ENCODE data around the gene FOXR1. TPM values are rescaled to one million over a fixed set of nuclear protein-coding genes. Genes with fewer than 3 reads are reported as not detected.

Gene FOXR1
- polyA plus RNA-seq, 1 donor from 2014 or later, result not detected

DNA sequence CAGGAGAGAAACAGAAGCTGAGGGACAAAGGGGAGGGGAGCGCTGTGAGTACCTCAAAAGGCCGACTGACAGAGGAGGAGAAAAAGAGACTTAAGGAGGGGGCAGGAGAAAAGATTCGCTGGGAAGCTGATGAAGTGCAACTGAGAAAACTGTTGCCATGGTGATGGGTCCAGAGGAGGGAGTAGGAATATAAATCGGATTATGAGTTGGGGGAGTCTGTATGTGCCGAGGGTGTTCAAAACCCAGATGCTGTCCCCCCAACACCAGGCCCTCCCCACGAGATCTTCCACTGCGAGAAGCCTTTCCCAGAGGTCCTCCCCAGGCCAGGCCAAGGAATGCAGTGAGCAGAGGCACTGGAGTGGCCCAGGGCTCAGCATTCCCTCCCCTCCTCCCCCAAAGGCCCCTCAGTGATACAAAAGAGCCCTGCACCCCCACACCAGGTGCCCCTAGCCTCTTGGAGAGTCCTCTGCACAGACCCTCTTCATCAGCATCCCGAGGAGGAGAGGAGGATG lies 32.1 kb upstream of the FOXR1 start:
- H3K9ac ChIP-seq (ENCODE audit: low read length), result peak overlapping the region; percentile 53
- H3K9me2 ChIP-seq (ENCODE audit: insufficient read depth, low read length), result no peaks in the 10 kb centered on the region
- H3K27ac ChIP-seq (ENCODE audit: low read length), result peak overlapping the region; percentile 78
- no peaks in the 10 kb centered on the region for H3K9me3 ChIP-seq (ENCODE audit: low read length)
- no peaks in the 10 kb centered on the region for H3K79me2 ChIP-seq (replicated peaks; ENCODE audit: insufficient read depth, low read length)
- H3K4me2 ChIP-seq (ENCODE audit: low read length), result peak overlapping the region; percentile 21
- no peaks in the 10 kb centered on the region for H3F3A ChIP-seq (ENCODE audit: insufficient read depth, low read length, poor library complexity, severe bottlenecking)
- peak overlapping the region; percentile 19 for H2AFZ ChIP-seq (ENCODE audit: low read depth, low read length)
- H4K20me1 ChIP-seq (ENCODE audit: insufficient read depth), result no peaks in the 10 kb centered on the region
- TF ChIP-seq SMC3 (conservative IDR thresholded peaks at IDR 0.05; ENCODE audit: poor library complexity) (peak; percentile 13), TAF1 (IDR thresholded peaks at IDR 0.05; ENCODE audit: low read depth) (no peak), EP300 (conservative IDR thresholded peaks at IDR 0.05; ENCODE audit: poor library complexity, severe bottlenecking) (no peak), POLR2AphosphoS5 (IDR thresholded peaks at IDR 0.05) (peak; percentile 50), RAD21 (conservative IDR thresholded peaks at IDR 0.05) (no peak)
- no peaks in the 10 kb centered on the region for H3K36me3 ChIP-seq (ENCODE audit: insufficient read depth, low read length)
- H3K4me3 ChIP-seq (ENCODE audit: low read length), result peak overlapping the region; percentile 48
- no peaks in the 10 kb centered on the region for H3K27me3 ChIP-seq (ENCODE audit: insufficient read depth, low read depth, low read length)

DNA sequence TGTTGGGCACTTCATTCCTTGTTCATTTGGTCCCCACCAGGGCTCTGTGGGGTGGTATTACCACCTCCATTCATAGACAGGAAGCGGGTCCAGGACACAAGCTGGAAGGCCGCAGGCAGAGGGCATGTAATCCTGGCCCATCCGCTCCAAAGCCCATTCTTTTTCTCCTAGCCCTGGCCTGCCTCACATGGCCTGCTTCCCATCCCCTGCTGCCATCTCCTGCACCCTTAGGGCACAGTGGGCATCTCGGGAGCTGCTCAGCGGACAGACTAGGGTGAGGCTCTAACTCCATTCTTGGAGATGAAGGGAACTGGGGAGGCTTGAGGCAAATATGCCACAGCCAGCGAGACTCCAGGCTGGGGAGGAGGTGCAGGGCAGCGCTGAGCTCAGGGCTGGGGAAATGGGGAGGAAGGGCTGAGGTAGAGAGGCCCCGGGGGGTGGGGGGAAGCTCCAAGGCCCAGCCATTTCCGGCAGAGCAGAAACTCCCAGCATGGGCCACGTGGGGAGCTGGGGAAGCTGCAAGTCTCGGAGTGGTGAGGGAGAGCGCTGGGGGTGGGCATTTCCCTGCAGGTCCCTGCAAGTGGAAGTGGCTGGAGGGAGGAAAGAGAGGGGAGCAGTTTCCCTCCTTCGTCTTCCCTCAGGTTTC lies 31.5 kb upstream of the FOXR1 start:
- Histone ChIP-seq H3K9ac (ENCODE audit: low read length) (peak overlapping the region; percentile 53), H3K9me3 (ENCODE audit: low read length) (no peaks in the 10 kb centered on the region), H3K36me3 (ENCODE audit: insufficient read depth, low read length) (no peaks in the 10 kb centered on the region), H3K27ac (ENCODE audit: low read length) (peak overlapping the region; percentile 78), H3K4me2 (ENCODE audit: low read length) (peak overlapping the region; percentile 21), H3K4me3 (ENCODE audit: low read length) (peak overlapping the region; percentile 48), H4K20me1 (ENCODE audit: insufficient read depth) (no peaks in the 10 kb centered on the region), H3K9me2 (ENCODE audit: insufficient read depth, low read length) (no peaks in the 10 kb centered on the region), H3F3A (ENCODE audit: insufficient read depth, low read length, poor library complexity, severe bottlenecking) (no peaks in the 10 kb centered on the region), H3K27me3 (ENCODE audit: insufficient read depth, low read depth, low read length) (no peaks in the 10 kb centered on the region), H2AFZ (ENCODE audit: low read depth, low read length) (peak overlapping the region; percentile 19), H3K79me2 (replicated peaks; ENCODE audit: insufficient read depth, low read length) (no peaks in the 10 kb centered on the region)
- no peak for TF ChIP-seq RAD21 (conservative IDR thresholded peaks at IDR 0.05)

DNA sequence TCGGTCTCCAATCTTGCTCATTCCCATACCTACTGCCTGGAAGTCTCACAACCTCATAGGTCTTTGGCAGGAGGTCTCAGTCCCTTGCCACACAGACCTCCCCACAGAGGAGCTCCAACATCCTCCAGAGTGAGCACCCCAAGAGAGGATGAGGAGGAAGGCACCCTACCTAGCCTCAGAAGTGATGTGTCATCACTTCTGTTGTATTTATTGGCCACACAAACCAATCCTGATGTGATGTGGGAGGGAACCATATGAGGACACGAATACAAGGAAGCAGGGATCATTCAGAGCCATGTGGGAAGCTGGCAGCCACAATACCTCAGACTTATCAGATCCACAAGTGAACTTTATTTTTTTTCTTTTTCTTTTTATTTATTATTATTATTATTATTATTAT lies 24.5 kb upstream of the FOXR1 start:
- H2AFZ ChIP-seq (ENCODE audit: low read depth, low read length), result no peak overlapping the region
- peaks cover 3% of the 10 kb centered on the region for H3K79me2 ChIP-seq (replicated peaks; ENCODE audit: insufficient read depth, low read length)
- H3K4me2 ChIP-seq (ENCODE audit: low read length), result no peak overlapping the region
- H3K9ac ChIP-seq (ENCODE audit: low read length), result no peak overlapping the region
- no peaks in the 10 kb centered on the region for H3F3A ChIP-seq (ENCODE audit: insufficient read depth, low read length, poor library complexity, severe bottlenecking)
- no peak overlapping the region for H3K27ac ChIP-seq (ENCODE audit: low read length)
- H3K9me3 ChIP-seq (ENCODE audit: low read length), result no peaks in the 10 kb centered on the region
- H3K9me2 ChIP-seq (ENCODE audit: insufficient read depth, low read length), result no peaks in the 10 kb centered on the region
- no peaks in the 10 kb centered on the region for H4K20me1 ChIP-seq (ENCODE audit: insufficient read depth)
- H3K36me3 ChIP-seq (ENCODE audit: insufficient read depth, low read length), result no peaks in the 10 kb centered on the region
- H3K27me3 ChIP-seq (ENCODE audit: insufficient read depth, low read depth, low read length), result no peaks in the 10 kb centered on the region
- H3K4me3 ChIP-seq (ENCODE audit: low read length), result no peak overlapping the region
- TF ChIP-seq RAD21 (conservative IDR thresholded peaks at IDR 0.05), result no peak
- TF ChIP-seq EZH2 (IDR thresholded peaks at IDR 0.05; ENCODE audit: borderline replicate concordance, insufficient read depth, low read length, poor library complexity, severe bottlenecking), result no peak
- no peak for TF ChIP-seq SMC3 (conservative IDR thresholded peaks at IDR 0.05; ENCODE audit: poor library complexity)
- no peak for TF ChIP-seq MXI1 (conservative IDR thresholded peaks at IDR 0.05; ENCODE audit: poor library complexity, severe bottlenecking)
- no peak for TF ChIP-seq EP300 (conservative IDR thresholded peaks at IDR 0.05; ENCODE audit: poor library complexity, severe bottlenecking)
- TF ChIP-seq, protein P1, sequence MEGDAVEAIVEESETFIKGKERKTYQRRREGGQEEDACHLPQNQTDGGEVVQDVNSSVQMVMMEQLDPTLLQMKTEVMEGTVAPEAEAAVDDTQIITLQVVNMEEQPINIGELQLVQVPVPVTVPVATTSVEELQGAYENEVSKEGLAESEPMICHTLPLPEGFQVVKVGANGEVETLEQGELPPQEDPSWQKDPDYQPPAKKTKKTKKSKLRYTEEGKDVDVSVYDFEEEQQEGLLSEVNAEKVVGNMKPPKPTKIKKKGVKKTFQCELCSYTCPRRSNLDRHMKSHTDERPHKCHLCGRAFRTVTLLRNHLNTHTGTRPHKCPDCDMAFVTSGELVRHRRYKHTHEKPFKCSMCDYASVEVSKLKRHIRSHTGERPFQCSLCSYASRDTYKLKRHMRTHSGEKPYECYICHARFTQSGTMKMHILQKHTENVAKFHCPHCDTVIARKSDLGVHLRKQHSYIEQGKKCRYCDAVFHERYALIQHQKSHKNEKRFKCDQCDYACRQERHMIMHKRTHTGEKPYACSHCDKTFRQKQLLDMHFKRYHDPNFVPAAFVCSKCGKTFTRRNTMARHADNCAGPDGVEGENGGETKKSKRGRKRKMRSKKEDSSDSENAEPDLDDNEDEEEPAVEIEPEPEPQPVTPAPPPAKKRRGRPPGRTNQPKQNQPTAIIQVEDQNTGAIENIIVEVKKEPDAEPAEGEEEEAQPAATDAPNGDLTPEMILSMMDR (IDR thresholded peaks at IDR 0.05; ENCODE audit: poor library complexity, severe bottlenecking), result no peak
- TF ChIP-seq POLR2AphosphoS5 (IDR thresholded peaks at IDR 0.05), result no peak
- TF ChIP-seq, protein P2, sequence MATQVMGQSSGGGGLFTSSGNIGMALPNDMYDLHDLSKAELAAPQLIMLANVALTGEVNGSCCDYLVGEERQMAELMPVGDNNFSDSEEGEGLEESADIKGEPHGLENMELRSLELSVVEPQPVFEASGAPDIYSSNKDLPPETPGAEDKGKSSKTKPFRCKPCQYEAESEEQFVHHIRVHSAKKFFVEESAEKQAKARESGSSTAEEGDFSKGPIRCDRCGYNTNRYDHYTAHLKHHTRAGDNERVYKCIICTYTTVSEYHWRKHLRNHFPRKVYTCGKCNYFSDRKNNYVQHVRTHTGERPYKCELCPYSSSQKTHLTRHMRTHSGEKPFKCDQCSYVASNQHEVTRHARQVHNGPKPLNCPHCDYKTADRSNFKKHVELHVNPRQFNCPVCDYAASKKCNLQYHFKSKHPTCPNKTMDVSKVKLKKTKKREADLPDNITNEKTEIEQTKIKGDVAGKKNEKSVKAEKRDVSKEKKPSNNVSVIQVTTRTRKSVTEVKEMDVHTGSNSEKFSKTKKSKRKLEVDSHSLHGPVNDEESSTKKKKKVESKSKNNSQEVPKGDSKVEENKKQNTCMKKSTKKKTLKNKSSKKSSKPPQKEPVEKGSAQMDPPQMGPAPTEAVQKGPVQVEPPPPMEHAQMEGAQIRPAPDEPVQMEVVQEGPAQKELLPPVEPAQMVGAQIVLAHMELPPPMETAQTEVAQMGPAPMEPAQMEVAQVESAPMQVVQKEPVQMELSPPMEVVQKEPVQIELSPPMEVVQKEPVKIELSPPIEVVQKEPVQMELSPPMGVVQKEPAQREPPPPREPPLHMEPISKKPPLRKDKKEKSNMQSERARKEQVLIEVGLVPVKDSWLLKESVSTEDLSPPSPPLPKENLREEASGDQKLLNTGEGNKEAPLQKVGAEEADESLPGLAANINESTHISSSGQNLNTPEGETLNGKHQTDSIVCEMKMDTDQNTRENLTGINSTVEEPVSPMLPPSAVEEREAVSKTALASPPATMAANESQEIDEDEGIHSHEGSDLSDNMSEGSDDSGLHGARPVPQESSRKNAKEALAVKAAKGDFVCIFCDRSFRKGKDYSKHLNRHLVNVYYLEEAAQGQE (IDR thresholded peaks at IDR 0.05; ENCODE audit: borderline replicate concordance), result no peak
- no peak for TF ChIP-seq TAF1 (IDR thresholded peaks at IDR 0.05; ENCODE audit: low read depth)

Data from neural cell (in vitro differentiated cells).